Lower leg skin (tissue), 3 donors: ENCODE data around the gene PLCB1.

Source experiments
- POLR2A ChIP-seq, 2 donors: fragments of 450-650 bp; IDR thresholded peaks; one replicate each; pipeline ENCODE4 v1.6.1; 2016 to 2017; ENCODE audit warnings: antibody characterized with exemption in 2 of 2, mild to moderate bottlenecking in 1 of 2, moderate library complexity in 1 of 2
- TF ChIP-seq, protein P1 (sequence below), 3 donors: fragments of 450-650 bp; IDR thresholded peaks; one replicate each; pipeline ENCODE4 v1.5.1; 2016; ENCODE audit warnings: antibody characterized with exemption in 3 of 3, mild to moderate bottlenecking in 3 of 3, moderate library complexity in 2 of 3

DNA sequence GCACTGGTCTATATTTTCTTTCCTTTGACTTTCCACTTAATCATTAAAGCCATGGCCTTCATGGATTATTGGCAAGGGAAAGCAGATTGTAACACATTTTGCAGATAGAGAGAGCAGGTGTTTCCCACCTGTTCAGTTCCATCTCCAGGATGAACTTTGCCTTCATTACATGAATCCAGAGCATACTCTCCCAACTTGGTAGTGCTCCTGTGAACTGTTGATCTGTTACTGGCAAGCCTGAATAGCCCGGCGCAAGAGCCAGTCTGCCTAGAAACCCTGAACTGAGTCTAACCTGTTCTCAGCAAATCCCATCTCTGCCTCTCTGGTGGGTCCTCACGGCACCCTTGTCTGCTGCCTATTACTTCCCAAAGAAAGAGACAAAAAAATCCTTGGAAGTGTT, 210.3 kb downstream of the PLCB1 start:
- TF ChIP-seq, protein P1, sequence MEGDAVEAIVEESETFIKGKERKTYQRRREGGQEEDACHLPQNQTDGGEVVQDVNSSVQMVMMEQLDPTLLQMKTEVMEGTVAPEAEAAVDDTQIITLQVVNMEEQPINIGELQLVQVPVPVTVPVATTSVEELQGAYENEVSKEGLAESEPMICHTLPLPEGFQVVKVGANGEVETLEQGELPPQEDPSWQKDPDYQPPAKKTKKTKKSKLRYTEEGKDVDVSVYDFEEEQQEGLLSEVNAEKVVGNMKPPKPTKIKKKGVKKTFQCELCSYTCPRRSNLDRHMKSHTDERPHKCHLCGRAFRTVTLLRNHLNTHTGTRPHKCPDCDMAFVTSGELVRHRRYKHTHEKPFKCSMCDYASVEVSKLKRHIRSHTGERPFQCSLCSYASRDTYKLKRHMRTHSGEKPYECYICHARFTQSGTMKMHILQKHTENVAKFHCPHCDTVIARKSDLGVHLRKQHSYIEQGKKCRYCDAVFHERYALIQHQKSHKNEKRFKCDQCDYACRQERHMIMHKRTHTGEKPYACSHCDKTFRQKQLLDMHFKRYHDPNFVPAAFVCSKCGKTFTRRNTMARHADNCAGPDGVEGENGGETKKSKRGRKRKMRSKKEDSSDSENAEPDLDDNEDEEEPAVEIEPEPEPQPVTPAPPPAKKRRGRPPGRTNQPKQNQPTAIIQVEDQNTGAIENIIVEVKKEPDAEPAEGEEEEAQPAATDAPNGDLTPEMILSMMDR (IDR thresholded peaks at IDR 0.05) = no peak
- TF ChIP-seq POLR2A (IDR thresholded peaks at IDR 0.05) = no peak
